Measurements from ENCODE around the gene ETV2. TPM values are rescaled to one million over a fixed set of nuclear protein-coding genes. Genes with fewer than 3 reads are reported as not detected.

Gene ETV2
- polyA plus RNA-seq, 1 donor (not counting 4 experiments of a cell fraction or from before 2014, with no cell fraction given) = 0.43 TPM

- no peak overlapping the region for H3K4me3 ChIP-seq (ENCODE audit: control insufficient read depth in 2 of 3, extremely low read depth in 1 of 3, insufficient read depth in 2 of 3, low read depth in 1 of 3, low read length in 3 of 3)
- no peaks in the 10 kb centered on the region for H3K9me1 ChIP-seq (ENCODE audit: control insufficient read depth, extremely low read depth, insufficient read depth, low read length)
- peaks cover 8% of the 10 kb centered on the region for H3K4me1 ChIP-seq (ENCODE audit: control insufficient read depth, extremely low read depth, insufficient read depth, low read length)
- H3K9ac ChIP-seq (ENCODE audit: control insufficient read depth, extremely low read depth, insufficient read depth, low read length) = no peak overlapping the region
- H3K36me3 ChIP-seq (ENCODE audit: control insufficient read depth in 2 of 2, extremely low read depth in 1 of 2, insufficient read depth in 2 of 2, low read length in 2 of 2) = no peaks in the 10 kb centered on the region
- no peaks in the 10 kb centered on the region for H3K79me2 ChIP-seq (ENCODE audit: control insufficient read depth, insufficient read depth, low read length)
- FAIRE-seq (no peak), DNase-seq (ENCODE audit: low read depth, low spot score) (no peak)
- no peaks in the 10 kb centered on the region for H3K9me3 ChIP-seq (ENCODE audit: control insufficient read depth, low read depth, low read length)
- dilution Hi-C loops (cut with MboI; ENCODE audit: extremely low pct_ligation_motif_present, low sequenced_read_pairs) = loop anchor here (5.0 kb wide), 1 partner anchor 50 kb away; no protein-coding TSS in a partner anchor
- no peaks in the 10 kb centered on the region for H4K20me1 ChIP-seq (ENCODE audit: control insufficient read depth, extremely low read depth, insufficient read depth, low read length)
- H2AFZ ChIP-seq (ENCODE audit: control insufficient read depth, low read length) = no peak overlapping the region
- no peak overlapping the region for H3K27ac ChIP-seq (ENCODE audit: control insufficient read depth, insufficient read depth, low read length)
- H3K4me2 ChIP-seq (ENCODE audit: control insufficient read depth, extremely low read depth, insufficient read depth, low read depth, low read length) = no peak overlapping the region
- no peaks in the 10 kb centered on the region for H3K27me3 ChIP-seq (ENCODE audit: control insufficient read depth, extremely low read depth, insufficient read depth, low read length)
- TF ChIP-seq CTCF (optimal IDR thresholded peaks at IDR 0.05 in 1 of 3, IDR thresholded peaks at IDR 0.05 in 1 of 3, conservative IDR thresholded peaks at IDR 0.05 in 1 of 3; ENCODE audit: extremely low read depth in 1 of 3, insufficient read depth in 2 of 3, low read length in 3 of 3) = no peak
Measured at GRCh38 chr19:35607661-35608060, 33.9 kb upstream of the ETV2 start.

GRCh38 chr19:35608251-35608650 is 33.3 kb upstream of the ETV2 start:
- H3K4me1 ChIP-seq (ENCODE audit: control insufficient read depth, extremely low read depth, insufficient read depth, low read length) = peaks cover 8% of the 10 kb centered on the region
- no peaks in the 10 kb centered on the region for H4K20me1 ChIP-seq (ENCODE audit: control insufficient read depth, extremely low read depth, insufficient read depth, low read length)
- H3K9me1 ChIP-seq (ENCODE audit: control insufficient read depth, extremely low read depth, insufficient read depth, low read length) = no peaks in the 10 kb centered on the region
- H2AFZ ChIP-seq (ENCODE audit: control insufficient read depth, low read length) = no peak overlapping the region
- dilution Hi-C loops (cut with MboI; ENCODE audit: extremely low pct_ligation_motif_present, low sequenced_read_pairs) = loop anchor here (5.0 kb wide), 1 partner anchor 51 kb away; no protein-coding TSS in a partner anchor
- no peak for DNase-seq (ENCODE audit: low read depth, low spot score)
- no peaks in the 10 kb centered on the region for H3K27me3 ChIP-seq (ENCODE audit: control insufficient read depth, extremely low read depth, insufficient read depth, low read length)
- no peak overlapping the region for H3K4me3 ChIP-seq (ENCODE audit: control insufficient read depth in 2 of 3, extremely low read depth in 1 of 3, insufficient read depth in 2 of 3, low read depth in 1 of 3, low read length in 3 of 3)
- H3K9ac ChIP-seq (ENCODE audit: control insufficient read depth, extremely low read depth, insufficient read depth, low read length) = no peak overlapping the region
- TF ChIP-seq CTCF (optimal IDR thresholded peaks at IDR 0.05 in 1 of 3, IDR thresholded peaks at IDR 0.05 in 1 of 3, conservative IDR thresholded peaks at IDR 0.05 in 1 of 3; ENCODE audit: extremely low read depth in 1 of 3, insufficient read depth in 2 of 3, low read length in 3 of 3) (no peak), EZH2 (IDR thresholded peaks at IDR 0.05; ENCODE audit: low read length) (no peak)
- H3K4me2 ChIP-seq (ENCODE audit: control insufficient read depth, extremely low read depth, insufficient read depth, low read depth, low read length) = no peak overlapping the region
- H3K27ac ChIP-seq (ENCODE audit: control insufficient read depth, insufficient read depth, low read length) = no peak overlapping the region
- no peaks in the 10 kb centered on the region for H3K79me2 ChIP-seq (ENCODE audit: control insufficient read depth, insufficient read depth, low read length)
- H3K36me3 ChIP-seq (ENCODE audit: control insufficient read depth in 2 of 2, extremely low read depth in 1 of 2, insufficient read depth in 2 of 2, low read length in 2 of 2) = no peaks in the 10 kb centered on the region
- FAIRE-seq = no peak
- H3K9me3 ChIP-seq (ENCODE audit: control insufficient read depth, low read depth, low read length) = no peaks in the 10 kb centered on the region
